Activated naive CD8-positive, alpha-beta T cell treated with anti-CD3 and anti-CD28 coated beads for 36 hours (primary cell): Measurements from ENCODE around the gene DNM3. TPM values are rescaled to one million over a fixed set of nuclear protein-coding genes. Genes with fewer than 3 reads are reported as not detected.
"Not testable (repeated sequence)": the region's sequence is repeated elsewhere in the genome, so short reads cannot be mapped to it uniquely, and the experiment has no call there.

Source experiments
- DNase-seq: peaks from one replicate; pipeline ENCODE4 v3.0.0; 2021
- H3K27ac Mint-ChIP-seq: one replicate; pipeline ENCODE4 v1.8.0; 2022; ENCODE audit warnings: mild to moderate bottlenecking, moderate library complexity, mixed read lengths
- H3K27me3 Mint-ChIP-seq: one replicate; pipeline ENCODE4 v1.8.0; 2022; ENCODE audit warnings: mild to moderate bottlenecking, mixed read lengths
- H3K36me3 Mint-ChIP-seq: one replicate; pipeline ENCODE4 v1.8.0; 2021; ENCODE audit warnings: mild to moderate bottlenecking, mixed read lengths
- H3K4me1 Mint-ChIP-seq: one replicate; pipeline ENCODE4 v1.8.0; 2021; ENCODE audit warnings: mixed read lengths
- H3K4me3 Mint-ChIP-seq: one replicate; pipeline ENCODE4 v1.8.0; 2022; ENCODE audit warnings: mild to moderate bottlenecking, moderate library complexity, mixed read lengths
- H3K9me3 Mint-ChIP-seq: one replicate; pipeline ENCODE4 v1.8.0; 2022; ENCODE audit warnings: mixed read lengths
- total RNA-seq, 2 experiments: library from RNA; stranded (reverse); gene quantifications; one replicate each; pipeline ENCODE4 v1.2.3, GENCODE V29; 2021

Gene DNM3
- total RNA-seq, 2 experiments from 2014 or later = 0.34 to 0.35 TPM

- H3K9me3 Mint-ChIP-seq = peaks cover 2% of the 10 kb centered on the region
- H3K4me1 Mint-ChIP-seq = no peaks in the 10 kb centered on the region
- no peak for DNase-seq
- H3K36me3 Mint-ChIP-seq = peaks cover 2% of the 10 kb centered on the region
- H3K4me3 Mint-ChIP-seq = no peak overlapping the region
- no peak overlapping the region for H3K27ac Mint-ChIP-seq
- H3K27me3 Mint-ChIP-seq = peaks cover 16% of the 10 kb centered on the region
Observed at GRCh38 chr1:172018727-172019311, 177.5 kb downstream of the DNM3 start.

GRCh38 chr1:172019976-172020375 lies 178.7 kb downstream of the DNM3 start:
- H3K4me1 Mint-ChIP-seq = no peaks in the 10 kb centered on the region
- peaks cover 2% of the 10 kb centered on the region for H3K9me3 Mint-ChIP-seq
- H3K36me3 Mint-ChIP-seq = peaks cover under 1% of the 10 kb centered on the region
- no peak for DNase-seq
- no peak overlapping the region for H3K4me3 Mint-ChIP-seq
- H3K27ac Mint-ChIP-seq = no peak overlapping the region
- H3K27me3 Mint-ChIP-seq = peaks cover 13% of the 10 kb centered on the region

- Mint-ChIP-seq H3K9me3 (peaks cover under 1% of the 10 kb centered on the region), H3K27ac (no peak overlapping the region), H3K4me1 (no peaks in the 10 kb centered on the region), H3K36me3 (no peaks in the 10 kb centered on the region), H3K27me3 (peaks cover 8% of the 10 kb centered on the region), H3K4me3 (no peak overlapping the region)
- no peak for DNase-seq
Observed at GRCh38 chr1:172024516-172024915, 183.2 kb downstream of the DNM3 start.

- not testable (repeated sequence) for H3K9me3 Mint-ChIP-seq, H3K36me3 Mint-ChIP-seq, H3K27ac Mint-ChIP-seq, H3K4me1 Mint-ChIP-seq, DNase-seq, H3K4me3 Mint-ChIP-seq, H3K27me3 Mint-ChIP-seq
Observed at GRCh38 chr1:172024944-172025738, 183.8 kb downstream of the DNM3 start.

GRCh38 chr1:172040466-172040865 lies 199.2 kb downstream of the DNM3 start:
- no peak overlapping the region for H3K4me3 Mint-ChIP-seq
- H3K4me1 Mint-ChIP-seq = peaks cover 9% of the 10 kb centered on the region
- no peak overlapping the region for H3K27ac Mint-ChIP-seq

GRCh38 chr1:172041102-172041501 lies 199.8 kb downstream of the DNM3 start:
- Mint-ChIP-seq H3K27me3 (no peaks in the 10 kb centered on the region), H3K4me1 (peaks cover 9% of the 10 kb centered on the region), H3K4me3 (no peak overlapping the region), H3K36me3 (peaks cover 3% of the 10 kb centered on the region), H3K9me3 (peaks cover 4% of the 10 kb centered on the region), H3K27ac (no peak overlapping the region)
- no peak for DNase-seq

More at GRCh38 chr1:172040466-172040865, 199.2 kb downstream of the DNM3 start:
- H3K36me3 Mint-ChIP-seq = no peaks in the 10 kb centered on the region
- peaks cover 4% of the 10 kb centered on the region for H3K9me3 Mint-ChIP-seq
- H3K27me3 Mint-ChIP-seq = no peaks in the 10 kb centered on the region
- no peak for DNase-seq

GRCh38 chr1:172041742-172042141 lies 200.4 kb downstream of the DNM3 start:
- Mint-ChIP-seq H3K9me3 (peaks cover 4% of the 10 kb centered on the region), H3K36me3 (peaks cover 3% of the 10 kb centered on the region), H3K27ac (no peak overlapping the region), H3K4me3 (no peak overlapping the region), H3K4me1 (peaks cover 9% of the 10 kb centered on the region), H3K27me3 (no peaks in the 10 kb centered on the region)
- DNase-seq = no peak

- H3K9me3 Mint-ChIP-seq = peaks cover 4% of the 10 kb centered on the region
- no peak for DNase-seq
- H3K36me3 Mint-ChIP-seq = peaks cover 3% of the 10 kb centered on the region
- H3K4me3 Mint-ChIP-seq = no peak overlapping the region
- no peak overlapping the region for H3K27ac Mint-ChIP-seq
- H3K27me3 Mint-ChIP-seq = no peaks in the 10 kb centered on the region
- H3K4me1 Mint-ChIP-seq = peaks cover 9% of the 10 kb centered on the region
Observed at GRCh38 chr1:172043900-172044299, 202.6 kb downstream of the DNM3 start.

GRCh38 chr1:172051898-172052297 lies 210.6 kb downstream of the DNM3 start:
- DNase-seq = no peak
- no peak overlapping the region for H3K27ac Mint-ChIP-seq
- no peaks in the 10 kb centered on the region for H3K36me3 Mint-ChIP-seq
- H3K4me1 Mint-ChIP-seq = no peaks in the 10 kb centered on the region
- no peaks in the 10 kb centered on the region for H3K27me3 Mint-ChIP-seq
- H3K9me3 Mint-ChIP-seq = no peaks in the 10 kb centered on the region
- no peak overlapping the region for H3K4me3 Mint-ChIP-seq

GRCh38 chr1:172054172-172054571 lies 212.9 kb downstream of the DNM3 start:
- Mint-ChIP-seq H3K4me1 (no peaks in the 10 kb centered on the region), H3K9me3 (peaks cover 2% of the 10 kb centered on the region), H3K36me3 (no peaks in the 10 kb centered on the region), H3K4me3 (no peak overlapping the region), H3K27me3 (no peaks in the 10 kb centered on the region), H3K27ac (no peak overlapping the region)
- DNase-seq = no peak

- not testable (repeated sequence) for H3K36me3 Mint-ChIP-seq, DNase-seq, H3K27ac Mint-ChIP-seq, H3K4me3 Mint-ChIP-seq, H3K27me3 Mint-ChIP-seq, H3K4me1 Mint-ChIP-seq, H3K9me3 Mint-ChIP-seq
Observed at GRCh38 chr1:172055816-172056419, 214.6 kb downstream of the DNM3 start.

GRCh38 chr1:172068334-172068733 lies 227.0 kb downstream of the DNM3 start:
- DNase-seq = no peak
- H3K27me3 Mint-ChIP-seq = no peaks in the 10 kb centered on the region
- H3K4me1 Mint-ChIP-seq = no peaks in the 10 kb centered on the region
- no peaks in the 10 kb centered on the region for H3K9me3 Mint-ChIP-seq
- no peak overlapping the region for H3K4me3 Mint-ChIP-seq
- no peak overlapping the region for H3K27ac Mint-ChIP-seq
- peaks cover 1% of the 10 kb centered on the region for H3K36me3 Mint-ChIP-seq

- Mint-ChIP-seq H3K27me3 (no peaks in the 10 kb centered on the region), H3K36me3 (peaks cover 1% of the 10 kb centered on the region), H3K4me1 (no peaks in the 10 kb centered on the region), H3K4me3 (no peak overlapping the region), H3K27ac (no peak overlapping the region), H3K9me3 (no peaks in the 10 kb centered on the region)
- no peak for DNase-seq
Observed at GRCh38 chr1:172069051-172069450, 227.8 kb downstream of the DNM3 start.

GRCh38 chr1:172069534-172069933 lies 228.2 kb downstream of the DNM3 start:
- DNase-seq = no peak
- Mint-ChIP-seq H3K4me1 (no peaks in the 10 kb centered on the region), H3K27me3 (no peaks in the 10 kb centered on the region), H3K4me3 (no peak overlapping the region), H3K36me3 (peaks cover 1% of the 10 kb centered on the region), H3K9me3 (no peaks in the 10 kb centered on the region), H3K27ac (no peak overlapping the region)

GRCh38 chr1:172070055-172070454 lies 228.8 kb downstream of the DNM3 start:
- DNase-seq = no peak
- no peaks in the 10 kb centered on the region for H3K27me3 Mint-ChIP-seq
- peaks cover 4% of the 10 kb centered on the region for H3K36me3 Mint-ChIP-seq
- H3K27ac Mint-ChIP-seq = no peak overlapping the region
- no peaks in the 10 kb centered on the region for H3K4me1 Mint-ChIP-seq
- H3K9me3 Mint-ChIP-seq = peaks cover 4% of the 10 kb centered on the region
- no peak overlapping the region for H3K4me3 Mint-ChIP-seq
